GM18498 (cell line): ENCODE data around the gene CD300H.

Experiments used
- ATAC-seq: cut with Tn5 transposase; IDR thresholded peaks from one replicate; pipeline ENCODE4 v1.9.1; 2021; ENCODE audit warnings: mild to moderate bottlenecking, moderate library complexity; ENCODE audit not compliant: unreplicated experiment

The CD300H gene

DNA sequence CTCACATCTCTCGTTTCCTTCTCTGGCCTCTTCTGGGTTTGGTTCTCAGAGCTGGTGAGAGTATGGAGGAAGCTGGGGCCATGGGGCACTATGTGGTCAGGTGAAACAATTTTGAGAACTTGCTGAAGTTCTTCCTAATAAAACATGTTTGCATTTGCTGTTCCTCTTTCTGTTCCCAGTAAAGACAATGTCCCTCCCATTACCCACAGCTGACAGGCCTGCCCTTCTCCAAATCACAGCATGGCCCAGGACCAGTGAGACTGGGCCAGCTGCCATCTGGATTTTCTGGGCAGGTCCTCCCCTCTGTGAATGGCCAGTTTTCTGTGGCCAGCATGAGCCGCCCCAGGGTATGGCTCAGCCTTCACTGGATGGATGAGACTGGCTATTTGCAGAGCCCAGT lies at the start of gene CD300H:
CD300H (minus strand) TSS at position 113 of the 400 bp plus-strand sequence.
- ATAC-seq: no peak

DNA sequence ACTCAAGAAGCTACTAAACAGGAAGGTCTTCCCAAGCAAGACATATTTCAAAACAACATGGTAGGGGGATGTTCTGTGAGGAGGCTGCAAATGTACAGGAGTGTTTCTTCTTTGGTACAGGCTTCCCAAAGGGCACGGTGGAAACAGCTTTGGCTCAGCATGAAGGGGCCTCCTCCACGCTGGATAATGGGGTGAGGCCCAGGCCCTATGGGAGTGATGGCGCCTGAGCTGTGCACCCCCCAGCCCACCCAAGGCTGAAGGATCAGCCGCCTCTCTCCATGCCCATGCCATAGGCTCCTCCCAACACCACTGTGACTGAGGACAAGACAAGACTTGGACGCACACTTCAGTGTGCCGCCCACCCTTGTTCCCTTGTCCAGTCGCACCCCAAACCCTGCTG lies 49.4 kb upstream of the CD300H start:
- ATAC-seq: no peak

DNA sequence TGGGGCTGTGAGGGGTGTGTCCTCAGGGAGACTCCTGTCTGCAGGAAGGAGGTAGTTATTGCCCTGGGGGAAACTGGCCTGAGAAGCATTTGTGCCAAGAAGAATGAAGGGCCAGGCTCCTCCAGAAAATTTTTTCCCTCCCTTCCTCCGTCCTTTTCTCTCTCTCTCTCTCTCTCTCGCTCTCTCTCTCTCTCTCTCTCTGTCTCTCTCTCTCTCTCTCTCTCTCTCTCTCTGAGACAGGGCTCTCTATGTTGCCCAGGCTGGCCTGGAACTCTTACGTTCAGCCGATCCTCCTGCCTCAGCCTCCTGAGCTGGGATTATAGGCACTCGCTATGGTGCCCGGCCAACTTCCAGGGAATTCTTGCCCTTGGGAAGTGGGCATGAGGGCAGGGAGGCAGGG lies 44.7 kb upstream of the CD300H start:
- no peak for ATAC-seq

DNA sequence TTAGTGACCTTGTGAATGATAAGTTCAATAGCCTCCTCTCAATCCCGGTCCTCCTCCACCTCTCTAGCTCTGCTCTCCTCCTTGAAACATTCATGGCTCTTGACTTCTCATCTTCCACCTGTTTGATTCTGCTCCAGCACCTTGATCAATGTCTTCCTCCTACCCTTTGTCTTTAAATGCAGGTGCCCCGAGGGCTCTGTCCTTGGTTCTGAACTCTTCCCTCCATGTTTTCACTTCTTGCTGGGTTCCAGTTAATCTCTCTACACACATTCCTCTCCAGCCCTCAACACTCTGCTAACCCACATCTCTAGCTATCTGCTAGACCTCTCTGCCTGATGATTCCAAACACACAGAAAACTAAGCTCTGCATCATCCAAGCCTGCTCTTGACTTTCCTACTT lies 42.8 kb upstream of the CD300H start:
- ATAC-seq: no peak

DNA sequence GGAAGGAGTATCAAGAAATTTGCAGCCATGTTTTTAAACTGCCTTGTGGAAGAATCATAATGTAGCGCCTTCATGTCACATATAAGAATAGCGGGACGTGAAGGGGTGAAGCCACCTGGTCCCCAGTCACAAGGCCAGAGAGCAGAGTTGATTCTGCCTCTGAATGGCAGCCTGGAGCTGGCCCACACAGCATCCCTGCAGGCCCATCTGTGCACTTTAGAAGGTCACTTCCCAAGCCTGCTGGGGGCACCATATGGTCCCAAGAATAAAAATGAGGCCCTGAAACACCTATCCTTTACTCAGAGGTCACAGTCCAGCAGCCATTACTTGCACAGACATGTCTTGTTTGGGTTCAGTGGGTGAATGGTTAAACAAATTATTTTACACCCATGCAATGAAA lies 41.2 kb upstream of the CD300H start:
- no peak for ATAC-seq

DNA sequence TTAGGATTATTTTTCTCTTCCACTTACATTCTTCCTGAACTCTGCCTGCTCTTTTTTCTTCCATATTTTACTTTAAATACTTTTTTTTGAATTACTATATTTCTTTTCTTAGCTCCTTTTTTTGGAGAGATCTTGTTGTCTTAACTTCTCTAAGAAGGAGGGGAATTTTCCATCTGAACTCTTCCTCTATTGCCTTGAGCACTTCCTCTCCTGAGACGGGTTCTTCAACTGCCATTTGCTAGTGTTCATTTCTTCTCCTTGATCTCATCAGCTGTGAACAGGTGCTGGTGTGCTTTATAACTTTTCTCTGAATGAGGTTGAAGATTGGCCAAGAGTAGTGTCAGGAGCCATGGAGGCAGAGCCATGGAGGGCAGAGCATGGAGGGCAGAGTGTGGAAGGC lies 39.9 kb upstream of the CD300H start:
- no peak for ATAC-seq

DNA sequence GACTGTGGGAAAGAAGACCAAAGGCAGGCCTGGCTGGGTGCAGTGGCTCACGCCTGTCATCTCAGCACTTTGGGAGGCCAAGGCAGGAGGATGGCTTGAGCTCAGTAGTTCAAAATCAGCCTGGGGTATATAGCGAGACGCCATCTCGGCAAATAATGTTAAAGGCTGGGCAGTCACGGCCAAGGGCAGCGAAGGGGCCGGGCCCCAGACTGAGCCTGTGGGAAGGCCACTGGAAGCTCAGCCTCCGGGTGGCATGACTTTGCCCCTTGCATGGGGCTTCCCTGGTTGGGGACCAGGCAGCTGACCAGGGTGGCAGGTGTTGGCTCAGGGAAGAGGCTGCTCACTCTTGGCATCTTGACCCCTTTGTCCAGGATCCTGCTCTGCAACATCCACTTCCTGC lies 38.7 kb upstream of the CD300H start:
- no peak for ATAC-seq

DNA sequence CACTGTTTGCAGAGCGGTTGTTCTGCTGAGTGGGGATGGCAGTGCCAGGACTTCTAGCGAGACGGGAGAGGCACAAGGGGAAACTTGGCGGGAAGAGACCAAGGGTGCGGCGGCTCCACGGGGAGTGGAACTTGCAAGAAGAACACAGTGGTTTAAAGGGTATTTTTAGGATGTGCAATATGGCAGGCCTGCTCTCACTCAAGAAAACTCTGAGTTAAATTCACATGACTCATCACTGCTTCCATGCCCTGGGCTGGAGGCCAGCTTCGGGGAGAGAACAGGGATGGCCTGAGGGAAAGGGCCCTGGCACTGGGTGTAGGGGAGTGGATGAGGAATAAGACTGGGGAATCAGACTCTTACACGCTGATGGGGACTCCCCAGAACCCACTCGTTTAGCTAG lies 38.1 kb upstream of the CD300H start:
- no peak for ATAC-seq

DNA sequence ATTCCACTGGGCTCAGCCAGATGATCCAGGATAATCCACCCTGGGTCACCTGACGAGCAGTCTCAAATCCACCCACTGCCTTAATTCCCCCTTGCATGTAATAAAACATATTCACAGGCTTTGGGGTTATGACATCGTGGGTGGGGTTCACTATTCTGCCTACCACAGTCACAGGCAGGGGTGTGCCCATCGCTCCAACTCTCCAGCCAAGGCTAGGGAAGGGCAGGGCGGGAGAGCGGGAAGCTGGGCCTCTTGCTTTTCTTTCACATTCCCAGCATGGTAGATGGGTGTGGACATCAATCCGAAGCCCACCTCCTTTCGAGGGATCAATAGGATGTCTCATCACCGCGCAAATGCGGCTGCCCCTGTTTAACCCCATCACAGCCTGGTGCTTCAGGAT lies 37.5 kb upstream of the CD300H start:
- ATAC-seq: no peak

DNA sequence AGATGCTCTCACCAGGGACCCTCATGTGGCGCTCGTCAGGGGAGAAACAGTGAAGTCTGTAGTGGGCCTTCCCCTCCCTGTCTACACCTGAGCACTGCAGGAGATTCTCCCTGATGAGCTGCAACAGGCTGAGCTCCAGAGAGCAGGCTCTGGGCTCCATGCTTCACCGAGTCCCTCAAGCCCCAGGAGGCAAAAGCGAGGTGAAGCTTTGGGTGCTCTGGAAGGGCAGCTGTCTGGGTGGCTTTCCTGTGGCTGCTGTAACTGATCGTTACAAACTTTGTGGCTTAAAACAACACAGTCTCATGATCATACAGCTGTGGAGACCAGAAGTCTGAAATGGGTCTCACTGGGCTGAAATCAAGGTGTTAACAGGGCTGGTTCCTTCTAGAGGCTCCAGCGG lies 36.9 kb upstream of the CD300H start:
- no peak for ATAC-seq

DNA sequence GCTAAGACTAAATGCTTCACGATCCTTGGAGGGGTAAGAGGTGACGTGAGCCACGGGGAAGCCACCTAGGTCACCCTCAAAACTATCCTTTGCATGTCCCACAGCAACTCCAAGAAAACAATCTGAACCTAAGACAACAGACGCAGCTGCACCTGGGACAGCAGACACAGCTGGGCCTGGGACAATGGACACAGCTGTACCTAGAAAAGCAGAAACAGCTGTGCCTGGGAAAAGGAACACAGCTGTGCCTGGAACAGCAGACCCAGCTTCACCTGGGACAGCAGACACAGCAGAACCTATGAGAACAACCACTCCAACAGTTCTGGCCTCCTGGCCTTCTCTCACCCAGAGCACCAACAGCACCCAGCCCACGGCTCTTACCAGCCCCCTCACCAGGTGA lies 36.4 kb upstream of the CD300H start:
- no peak for ATAC-seq

DNA sequence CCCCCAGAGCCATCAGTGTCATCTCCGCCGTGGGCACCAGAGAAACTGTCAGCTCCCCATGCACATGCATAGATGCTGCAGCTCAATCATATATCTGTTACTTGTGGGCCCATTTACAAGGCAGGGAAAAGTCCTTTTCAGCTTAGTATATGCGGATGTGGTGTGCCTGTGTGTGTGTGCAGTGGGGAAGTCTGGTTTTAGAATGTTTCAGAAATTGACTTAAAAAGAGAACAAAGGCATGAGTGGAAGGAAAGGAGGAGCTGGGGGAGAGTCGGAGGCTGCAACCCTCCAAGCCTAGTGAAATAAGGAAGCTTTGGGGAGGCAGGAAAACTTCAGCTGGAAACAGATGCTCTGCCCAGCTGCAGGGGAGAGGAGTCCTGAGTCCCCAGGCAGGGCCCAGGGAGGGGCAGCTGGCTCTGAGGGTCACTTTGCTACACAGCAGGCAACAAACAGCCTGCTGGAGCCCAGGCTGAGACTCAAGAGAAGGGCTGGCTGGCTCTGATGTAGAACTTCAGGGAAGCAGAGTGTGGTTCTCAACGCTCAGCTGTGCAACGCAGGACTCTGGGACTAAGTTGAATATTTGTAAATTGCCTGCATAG lies 35.8 kb upstream of the CD300H start:
- ATAC-seq: no peak

DNA sequence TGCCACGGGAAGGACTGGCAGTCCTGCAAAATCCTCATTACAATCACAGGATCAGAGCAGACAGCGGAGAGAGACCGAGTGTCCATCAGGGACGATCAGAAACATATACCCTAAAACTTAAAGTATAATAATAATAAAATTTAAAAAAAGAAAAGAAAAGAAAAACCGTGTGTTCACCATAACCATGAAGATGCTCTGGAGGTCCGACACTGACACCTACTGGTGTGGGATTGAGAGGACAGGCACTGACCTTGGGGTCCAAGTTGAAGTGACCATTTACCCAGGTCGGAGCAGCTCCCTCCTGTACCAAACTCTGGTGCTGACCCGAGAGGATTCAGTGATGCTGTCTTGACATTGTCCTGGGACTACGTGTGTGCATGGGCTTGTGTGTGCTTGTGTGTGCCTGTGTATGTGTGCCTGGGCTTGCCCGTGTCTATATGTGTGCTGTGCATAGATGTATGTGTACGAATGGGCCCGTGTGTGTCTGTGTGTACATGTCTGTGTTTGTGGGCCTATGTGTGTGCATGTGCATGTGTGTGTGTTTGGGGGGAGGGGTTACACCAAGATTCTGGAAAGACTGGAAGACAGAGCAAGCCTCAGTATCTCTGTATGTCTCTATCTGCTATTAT lies 34.7 kb upstream of the CD300H start:
- no peak for ATAC-seq

DNA sequence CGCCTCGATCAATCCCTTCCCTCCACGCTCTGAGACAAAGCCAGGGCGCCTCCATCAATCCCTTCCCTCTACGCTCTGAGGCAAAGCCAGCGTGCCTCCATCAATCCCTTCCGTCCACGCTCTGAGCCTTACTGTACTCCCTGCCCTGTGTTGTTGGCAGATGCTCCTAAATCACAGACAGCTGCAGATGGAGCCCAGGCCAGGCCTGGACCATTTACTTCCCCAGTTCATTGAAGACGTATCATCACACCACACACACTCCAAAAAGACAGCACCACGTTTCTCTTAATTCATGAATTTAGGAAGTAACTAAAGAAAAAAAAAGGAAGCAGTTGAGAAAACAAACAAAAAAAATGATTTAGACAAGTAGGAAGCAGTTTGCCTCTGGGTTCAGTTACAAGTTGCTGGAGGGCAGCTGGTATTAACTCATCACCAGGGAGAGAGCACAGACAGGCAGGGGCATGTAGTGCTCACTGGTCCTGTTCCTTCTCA lies 32.2 kb upstream of the CD300H start:
- ATAC-seq: no peak

DNA sequence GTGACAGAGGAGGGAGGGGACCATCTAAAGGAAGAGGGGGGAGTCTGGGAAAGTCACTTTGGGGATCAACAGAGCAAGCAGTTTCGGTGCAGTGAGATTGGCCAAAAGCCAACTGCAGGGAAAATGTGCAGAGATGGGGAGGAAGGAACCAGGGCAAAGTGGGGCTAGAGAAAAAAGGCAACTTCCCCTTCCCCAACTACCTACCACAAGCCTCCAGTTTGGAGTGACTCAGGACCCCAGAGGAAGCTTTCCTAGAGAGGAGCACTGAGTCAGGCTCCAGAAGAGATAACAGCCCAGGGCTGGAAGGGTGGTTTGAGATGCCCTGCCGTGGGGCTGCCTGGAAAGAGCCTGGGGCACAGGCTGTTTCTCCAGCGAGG lies 31.7 kb upstream of the CD300H start:
- ATAC-seq: no peak

DNA sequence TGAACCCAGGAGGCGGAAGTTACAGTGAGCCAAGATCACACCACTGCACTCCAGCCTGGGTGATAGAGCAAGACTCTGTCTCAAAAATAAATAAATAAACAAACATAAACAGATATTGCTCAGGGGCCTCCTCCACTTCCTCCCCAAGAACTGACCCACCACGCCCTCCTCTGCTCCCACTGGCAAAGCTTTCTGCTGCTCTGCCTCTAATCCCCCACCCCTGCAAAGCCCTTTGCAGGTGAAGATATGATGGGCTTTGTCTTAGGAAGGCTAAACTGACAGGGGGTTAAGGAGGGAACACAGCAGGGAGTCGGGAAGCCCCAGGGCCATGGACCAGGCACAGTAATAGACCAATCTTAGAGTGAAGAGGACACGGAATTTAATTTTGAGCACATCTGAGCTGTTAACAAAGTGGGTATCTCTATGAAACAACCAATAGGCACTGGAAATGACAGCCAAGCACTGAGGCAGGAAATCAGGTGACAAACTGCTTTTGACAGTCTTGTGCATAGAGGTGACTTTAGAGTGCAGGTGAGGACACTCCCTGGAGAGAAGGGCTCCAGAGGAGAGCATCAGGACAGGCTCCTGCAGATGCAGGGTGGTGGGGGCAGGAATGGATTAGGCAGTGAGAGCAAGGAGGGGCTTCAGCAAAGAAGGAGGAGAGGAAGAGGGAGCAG lies 31.2 kb upstream of the CD300H start:
- ATAC-seq: no peak

DNA sequence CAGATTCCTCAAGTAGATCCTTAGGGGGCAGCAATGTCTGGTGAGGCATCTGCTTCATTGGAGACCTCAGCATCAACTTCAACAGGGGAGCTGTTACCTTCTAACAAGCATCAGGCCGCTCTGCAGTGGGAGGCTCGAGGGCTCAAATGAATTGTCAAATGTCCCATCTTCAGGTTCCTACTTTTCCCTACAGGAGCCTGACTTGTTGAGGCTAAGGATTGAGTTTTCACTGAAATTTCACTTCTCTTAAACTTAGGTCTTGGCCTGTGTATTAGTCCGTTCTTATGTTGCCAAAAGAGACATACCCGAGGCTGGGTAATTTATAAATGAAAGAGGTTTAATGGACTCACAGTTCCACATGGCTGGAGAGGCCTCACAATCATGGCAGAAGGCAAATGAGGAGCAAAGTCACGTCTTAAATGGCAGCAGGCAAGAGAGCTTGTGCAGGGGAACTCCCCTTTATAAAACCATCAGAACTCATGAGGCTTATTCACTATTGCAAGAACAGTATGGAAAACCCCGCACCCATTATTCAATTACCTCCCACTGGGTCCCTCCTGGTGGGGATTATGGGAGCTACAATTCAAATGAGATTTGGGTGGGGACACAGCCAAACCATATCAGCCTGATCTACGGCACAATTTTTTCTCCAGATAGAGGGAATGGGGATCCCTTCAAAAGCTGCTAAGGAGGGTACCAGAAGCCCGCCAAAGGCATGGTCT lies 29.9 kb upstream of the CD300H start:
- no peak for ATAC-seq

DNA sequence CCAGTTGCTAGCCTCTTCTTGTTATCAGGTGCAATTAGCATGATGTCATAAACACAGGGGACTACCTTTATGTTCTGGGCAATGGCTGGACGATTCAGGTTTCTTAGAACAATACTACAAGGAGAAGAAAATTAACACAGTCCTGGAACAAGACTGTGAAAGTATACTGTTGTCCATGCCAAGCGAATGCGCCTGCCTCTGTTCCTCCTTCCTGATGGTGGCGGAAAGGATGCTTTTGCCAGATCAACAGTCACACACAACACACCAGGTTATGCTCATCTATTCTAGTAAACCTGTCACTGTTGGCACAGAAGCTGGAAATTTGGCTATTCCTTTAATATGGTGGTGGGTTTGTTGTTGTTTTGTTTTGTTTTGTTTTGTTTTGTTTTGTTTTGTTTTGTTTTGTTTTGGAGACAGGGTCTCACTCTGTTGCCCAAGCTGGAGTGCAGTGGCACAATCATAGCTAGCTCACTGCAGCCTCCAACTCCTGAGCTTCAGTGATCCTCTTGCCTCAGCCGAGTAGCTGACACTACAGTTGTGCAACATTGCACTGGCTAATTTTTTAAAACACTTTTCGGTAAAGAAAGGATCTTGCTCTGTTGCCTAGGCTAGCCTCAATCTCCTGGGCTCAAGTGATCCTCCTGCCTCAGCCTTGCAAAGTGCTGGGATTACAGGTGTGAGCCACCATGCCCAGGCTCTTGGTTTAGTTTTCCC lies 27.9 kb upstream of the CD300H start:
- no peak for ATAC-seq

DNA sequence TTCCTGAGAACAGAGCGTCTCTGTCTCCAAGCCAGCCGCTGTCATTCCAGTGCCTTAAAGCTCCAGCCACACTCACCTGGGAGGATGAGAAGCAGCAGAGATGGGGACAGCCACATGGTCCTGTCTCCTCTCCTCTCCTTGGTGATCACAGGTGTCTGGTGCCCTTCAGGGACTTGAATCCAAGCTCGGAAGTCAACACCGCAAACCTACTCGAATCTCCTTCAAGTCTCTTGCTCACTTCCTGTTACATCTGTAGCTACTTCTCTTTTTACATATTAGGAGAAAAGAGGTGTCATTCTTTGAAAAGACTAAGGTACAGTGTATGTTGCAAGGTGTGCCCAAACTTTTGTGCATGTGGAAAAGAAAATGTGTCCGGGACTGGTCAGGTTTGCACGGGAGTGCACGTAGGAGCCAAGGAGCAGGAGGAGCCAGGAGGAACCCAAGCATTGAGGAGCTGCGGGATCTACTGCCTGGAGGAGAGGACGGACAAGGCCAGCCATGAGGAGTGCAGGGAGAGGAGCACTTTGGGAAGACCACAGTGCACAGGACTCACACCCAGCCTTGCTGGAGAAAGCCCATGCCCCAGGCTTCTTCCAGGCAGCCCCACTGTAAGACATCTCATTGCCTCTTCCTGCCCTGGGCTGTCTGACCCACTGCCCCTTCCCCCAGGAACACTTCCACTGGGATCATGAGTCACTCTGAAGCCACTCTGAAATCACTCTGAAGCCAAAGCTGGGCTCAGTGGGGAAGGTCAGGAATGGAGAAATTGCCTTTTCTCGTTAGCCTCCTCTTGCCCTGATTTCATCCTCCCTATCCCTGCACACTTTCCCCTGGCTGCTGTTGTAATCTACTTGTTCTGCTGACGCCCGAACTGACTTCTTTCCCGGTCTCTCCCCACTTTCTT lies 25.0 kb upstream of the CD300H start, which contains the start of gene CD300LD:
CD300LD (minus strand) TSS at position 197 of the 904 bp plus-strand sequence; CDS start at position 116, 81 bp downstream.
- no peak for ATAC-seq

DNA sequence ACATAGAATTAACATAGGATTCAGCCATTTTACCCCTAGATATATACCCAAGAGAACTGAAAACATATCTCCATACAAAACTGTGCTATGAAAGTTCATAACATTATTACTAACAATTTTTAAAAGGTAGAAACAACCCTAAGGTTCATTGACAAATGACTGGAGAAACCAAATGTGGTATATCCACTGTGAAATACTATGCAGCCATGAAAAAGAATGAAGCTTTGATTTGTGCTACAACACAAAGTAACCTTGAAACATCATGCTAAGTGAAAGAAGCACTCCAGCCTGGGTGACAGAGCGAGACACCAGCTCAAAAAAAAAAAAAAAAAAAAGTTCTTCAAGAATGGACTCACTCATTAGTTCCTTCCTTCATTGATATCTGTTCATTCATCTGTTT lies 24.2 kb upstream of the CD300H start:
- no peak for ATAC-seq
